KMS-11 (cell line): ENCODE measurements around the gene R3HDM2.
A peak's percentile ranks its signal among the peaks of the same experiment; 100 is the strongest.

Experiments used
- H2AFZ ChIP-seq: fragments of 200-600 bp; sonication (generic); 2 replicates; pipeline ENCODE4 v1.6.1; 2016; ENCODE audit warnings: antibody characterized with exemption, mixed run types, low read depth
- H3K27ac ChIP-seq: fragments of 200-600 bp; sonication (generic); 2 replicates; pipeline ENCODE4 v1.6.1; 2016; ENCODE audit warnings: mild to moderate bottlenecking, mixed run types
- H3K27me3 ChIP-seq: fragments of 200-600 bp; sonication (generic); 2 replicates; pipeline ENCODE4 v1.6.1; 2017; ENCODE audit warnings: mild to moderate bottlenecking, low read depth, mixed run types, moderate library complexity; ENCODE audit not compliant: insufficient read depth
- H3K36me3 ChIP-seq: fragments of 200-600 bp; sonication (generic); 2 replicates; pipeline ENCODE4 v1.6.1; 2017; ENCODE audit warnings: mild to moderate bottlenecking, mixed run types; ENCODE audit not compliant: insufficient read depth
- H3K4me1 ChIP-seq: fragments of 200-600 bp; sonication (generic); 2 replicates; pipeline ENCODE4 v1.6.1; 2016; ENCODE audit warnings: mild to moderate bottlenecking, low read depth, mixed run types; ENCODE audit not compliant: poor library complexity, severe bottlenecking
- H3K4me2 ChIP-seq: fragments of 200-600 bp; sonication (generic); 2 replicates; pipeline ENCODE4 v1.7.0; 2016; ENCODE audit warnings: mild to moderate bottlenecking, mixed run types
- H3K4me3 ChIP-seq: fragments of 200-600 bp; sonication (generic); IDR thresholded peaks from 2 replicates; pipeline ENCODE4 v1.6.1; 2017; ENCODE audit warnings: low read depth, low read length, mixed read lengths; ENCODE audit not compliant: insufficient read depth
- H3K79me2 ChIP-seq: fragments of 200-600 bp; sonication (generic); 2 replicates; pipeline ENCODE4 v1.6.1; 2016; ENCODE audit warnings: low read depth, mixed run types; ENCODE audit not compliant: insufficient read depth
- H3K9ac ChIP-seq: fragments of 200-600 bp; sonication (generic); 2 replicates; pipeline ENCODE4 v1.6.1; 2016; ENCODE audit warnings: mild to moderate bottlenecking, mixed run types
- H4K20me1 ChIP-seq: fragments of 200-600 bp; sonication (generic); 2 replicates; pipeline ENCODE4 v1.6.1; 2016; ENCODE audit warnings: mild to moderate bottlenecking, mixed run types; ENCODE audit not compliant: insufficient read depth
- TF ChIP-seq, protein P1 (sequence below): fragments of 200-600 bp; sonication (generic); conservative IDR thresholded peaks from 2 replicates; pipeline ENCODE4 v1.6.1; 2017; ENCODE audit warnings: low read depth, mild to moderate bottlenecking, antibody characterized with exemption, low read length, moderate library complexity, mixed read lengths

R3HDM2 gene

DNA sequence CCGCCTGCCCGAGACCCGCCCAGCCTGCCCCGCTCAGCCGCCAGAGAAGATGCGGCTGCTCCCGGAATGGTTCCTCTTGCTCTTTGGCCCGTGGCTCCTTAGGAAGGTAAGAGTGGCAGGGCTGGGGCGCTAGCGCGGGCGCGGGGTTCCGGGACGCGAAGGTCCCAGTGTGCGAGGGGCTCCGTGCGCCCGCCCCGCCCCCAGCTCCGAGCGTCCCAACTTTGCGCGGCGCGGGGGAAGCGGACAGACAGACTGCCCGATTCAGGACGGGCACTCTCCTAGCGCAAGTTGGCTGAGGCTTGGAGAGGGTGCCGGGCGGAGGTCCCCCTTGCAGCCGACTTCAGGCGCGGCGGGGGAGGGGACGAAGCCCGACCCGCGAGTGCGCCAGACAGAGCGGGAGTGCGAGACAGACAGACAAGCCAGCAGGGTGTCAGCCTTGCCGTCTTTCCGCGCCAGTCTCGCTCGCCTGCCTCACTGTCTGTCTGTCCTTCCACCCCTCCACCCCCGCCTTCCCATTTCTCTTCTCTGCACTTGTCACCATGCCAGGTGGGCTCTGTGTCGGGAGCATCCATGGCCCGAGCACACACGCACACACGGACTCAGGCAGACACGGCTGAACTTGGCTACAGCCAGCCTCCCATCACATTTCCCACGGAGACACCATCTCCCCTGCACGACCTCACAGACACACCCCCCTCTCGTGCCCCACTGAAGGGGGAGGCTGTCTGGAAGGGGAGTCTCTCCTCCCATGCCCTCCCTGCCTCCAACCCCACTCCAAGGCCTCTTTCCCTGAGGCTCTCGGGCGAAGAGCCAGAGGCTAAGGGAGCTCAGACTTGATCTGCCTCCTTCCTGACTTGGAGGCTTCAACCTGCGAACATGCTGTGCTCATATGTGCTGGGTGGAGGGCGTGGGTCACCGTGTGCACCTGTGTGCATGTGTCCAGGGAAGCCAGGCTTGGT, 213.6 kb downstream of the R3HDM2 start:
- TF ChIP-seq, protein P1, sequence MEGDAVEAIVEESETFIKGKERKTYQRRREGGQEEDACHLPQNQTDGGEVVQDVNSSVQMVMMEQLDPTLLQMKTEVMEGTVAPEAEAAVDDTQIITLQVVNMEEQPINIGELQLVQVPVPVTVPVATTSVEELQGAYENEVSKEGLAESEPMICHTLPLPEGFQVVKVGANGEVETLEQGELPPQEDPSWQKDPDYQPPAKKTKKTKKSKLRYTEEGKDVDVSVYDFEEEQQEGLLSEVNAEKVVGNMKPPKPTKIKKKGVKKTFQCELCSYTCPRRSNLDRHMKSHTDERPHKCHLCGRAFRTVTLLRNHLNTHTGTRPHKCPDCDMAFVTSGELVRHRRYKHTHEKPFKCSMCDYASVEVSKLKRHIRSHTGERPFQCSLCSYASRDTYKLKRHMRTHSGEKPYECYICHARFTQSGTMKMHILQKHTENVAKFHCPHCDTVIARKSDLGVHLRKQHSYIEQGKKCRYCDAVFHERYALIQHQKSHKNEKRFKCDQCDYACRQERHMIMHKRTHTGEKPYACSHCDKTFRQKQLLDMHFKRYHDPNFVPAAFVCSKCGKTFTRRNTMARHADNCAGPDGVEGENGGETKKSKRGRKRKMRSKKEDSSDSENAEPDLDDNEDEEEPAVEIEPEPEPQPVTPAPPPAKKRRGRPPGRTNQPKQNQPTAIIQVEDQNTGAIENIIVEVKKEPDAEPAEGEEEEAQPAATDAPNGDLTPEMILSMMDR: no peak
- H2AFZ ChIP-seq: peak overlapping the region; percentile 90
- H3K36me3 ChIP-seq: no peaks in the 10 kb centered on the region
- H3K4me3 ChIP-seq: peak overlapping the region; percentile 61
- H3K27me3 ChIP-seq: peaks cover 85% of the 10 kb centered on the region
- H3K27ac ChIP-seq: no peak overlapping the region
- H3K79me2 ChIP-seq: no peaks in the 10 kb centered on the region
- H3K9ac ChIP-seq: peak overlapping the region; percentile 6; the same call in 1 of the 2 replicates
- peaks cover 40% of the 10 kb centered on the region for H3K4me1 ChIP-seq
- peak overlapping the region; percentile 98 for H3K4me2 ChIP-seq
- H4K20me1 ChIP-seq: no peaks in the 10 kb centered on the region

DNA sequence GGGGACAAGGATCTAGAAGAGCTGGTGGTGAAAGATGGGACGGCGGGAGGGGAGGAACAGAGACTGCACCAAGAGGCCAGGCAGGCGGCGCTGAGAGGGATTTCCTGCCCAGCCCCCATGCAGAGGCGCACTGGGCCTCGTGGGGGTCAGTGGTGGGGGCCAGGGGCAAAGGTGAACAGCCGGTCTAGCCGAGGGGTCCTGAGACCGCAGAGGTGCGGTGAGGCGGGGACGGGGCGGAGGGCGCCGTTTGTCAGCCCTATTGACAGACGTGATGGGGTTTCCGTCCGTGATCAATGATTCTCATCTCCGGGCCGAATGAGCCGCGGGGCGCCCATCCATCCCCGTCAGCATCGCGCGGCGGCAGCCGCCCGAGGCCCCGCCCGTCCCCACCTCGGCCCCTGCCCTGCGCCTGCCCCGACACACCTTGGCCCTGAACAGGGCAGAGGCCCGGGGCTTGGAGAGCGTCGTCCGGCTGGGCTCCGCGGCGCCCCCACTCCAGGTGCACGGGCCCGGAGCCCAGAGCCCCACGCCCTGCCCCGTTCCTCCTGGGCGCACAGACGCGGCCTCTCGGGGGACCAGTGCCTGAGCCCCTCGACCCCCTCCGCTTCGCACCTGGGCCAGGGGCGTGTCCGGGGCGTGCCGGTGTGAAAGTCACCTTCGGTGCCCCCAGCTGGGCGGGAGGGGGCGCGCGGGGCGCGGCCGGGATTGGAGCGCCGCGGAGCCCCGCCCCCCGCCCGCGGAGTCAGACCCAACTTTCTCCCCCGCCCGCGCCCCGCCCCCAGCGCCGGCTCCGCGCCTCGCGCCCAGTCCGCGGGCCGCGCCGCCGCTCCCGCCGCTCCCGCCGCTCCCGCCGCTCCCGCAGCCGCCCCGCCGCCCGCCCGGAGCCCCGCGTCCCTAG, 214.6 kb downstream of the R3HDM2 start, which contains the start of gene NXPH4:
Gene NXPH4, plus strand, starts transcription at position 781 of the 898 bp plus-strand sequence. CDS start 176 bp downstream, outside the sequence.
- Histone ChIP-seq H2AFZ (peak within 1 kb of the TSS; percentile 90), H3K4me2 (peak within 1 kb of the TSS; percentile 98), H3K79me2 (no peaks in the 10 kb centered on the region), H3K36me3 (no peaks in the 10 kb centered on the region), H3K4me1 (peaks cover 40% of the 10 kb centered on the region), H3K27ac (no peak within 1 kb of the TSS), H3K4me3 (peak within 1 kb of the TSS; percentile 61), H3K27me3 (peaks cover 76% of the 10 kb centered on the region), H4K20me1 (no peaks in the 10 kb centered on the region), H3K9ac (peak within 1 kb of the TSS; percentile 6; the same call in 1 of the 2 replicates)
- TF ChIP-seq, protein P1: 0 out of 2 replicates have a peak, but pooled peaks have one; percentile 18

DNA sequence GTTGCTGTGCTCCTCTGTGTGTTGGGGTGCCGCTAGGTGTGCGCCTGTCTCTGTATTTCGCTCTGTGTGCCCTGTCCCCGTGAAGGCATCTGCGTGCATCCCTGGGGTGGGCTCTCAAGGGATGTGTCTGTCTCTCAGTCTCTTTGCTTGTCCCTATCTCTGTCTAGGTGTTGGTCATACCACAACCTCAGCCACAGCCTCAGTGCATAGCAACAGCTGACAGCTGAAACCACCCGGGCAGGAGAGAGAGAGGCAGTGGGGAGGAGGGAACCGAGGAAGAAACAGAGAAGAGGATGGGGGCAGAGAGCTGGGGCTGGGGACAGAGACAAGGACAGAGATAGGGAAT, 215.2 kb downstream of the R3HDM2 start:
- Histone ChIP-seq H3K4me2 (peak overlapping the region; percentile 60), H3K4me1 (peaks cover 40% of the 10 kb centered on the region), H3K27me3 (peaks cover 70% of the 10 kb centered on the region)

DNA sequence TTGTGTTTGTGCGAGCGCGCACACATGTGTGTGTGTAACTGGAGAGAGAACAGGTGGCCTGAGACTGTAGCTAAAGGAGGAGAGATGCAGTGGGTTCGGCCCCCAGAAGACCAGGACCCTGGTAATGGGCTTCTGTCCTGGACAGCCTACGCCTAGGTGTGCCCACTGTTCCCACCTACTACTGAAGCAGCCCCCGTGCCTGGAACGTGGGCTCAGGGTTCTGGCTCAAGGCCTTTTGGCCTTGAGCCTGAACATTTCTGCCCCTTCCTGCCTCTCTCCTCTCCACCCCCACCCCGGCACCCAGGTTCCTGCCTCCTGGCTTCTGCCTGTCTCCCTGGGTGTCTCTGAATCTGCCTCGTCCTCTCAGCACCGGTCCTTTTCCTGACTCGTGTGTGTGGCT, 215.8 kb downstream of the R3HDM2 start:
- H3K27me3 ChIP-seq: peaks cover 64% of the 10 kb centered on the region
- H3K27ac ChIP-seq: no peak overlapping the region
- TF ChIP-seq, protein P1: no peak
- no peaks in the 10 kb centered on the region for H3K79me2 ChIP-seq
- H3K4me2 ChIP-seq: peak overlapping the region; percentile 60; the same call in 1 of the 2 replicates
- no peaks in the 10 kb centered on the region for H3K36me3 ChIP-seq
- H3K9ac ChIP-seq: no peak overlapping the region
- no peak overlapping the region for H2AFZ ChIP-seq
- no peak overlapping the region for H3K4me3 ChIP-seq
- H4K20me1 ChIP-seq: no peaks in the 10 kb centered on the region
- H3K4me1 ChIP-seq: peaks cover 40% of the 10 kb centered on the region

More for the DNA sequence above, 215.2 kb downstream of the R3HDM2 start:
- peak overlapping the region; percentile 62; the same call in 1 of the 2 replicates for H2AFZ ChIP-seq
- no peaks in the 10 kb centered on the region for H3K79me2 ChIP-seq
- H3K36me3 ChIP-seq: no peaks in the 10 kb centered on the region
- no peak overlapping the region for H3K27ac ChIP-seq
- H3K4me3 ChIP-seq: no peak overlapping the region
- H4K20me1 ChIP-seq: no peaks in the 10 kb centered on the region
- H3K9ac ChIP-seq: no peak overlapping the region
- TF ChIP-seq, protein P1: no peak
